HG02981 (cell line): ENCODE data around the gene TUBAL3.
"Not testable (repeated sequence)": the region's sequence is repeated elsewhere in the genome, so short reads cannot be mapped to it uniquely, and the experiment has no call there.

Experiments used
- ATAC-seq: cut with Tn5 transposase; IDR thresholded peaks from one replicate; pipeline ENCODE4 v1.9.1; 2021; ENCODE audit warnings: mild to moderate bottlenecking, moderate library complexity; ENCODE audit not compliant: unreplicated experiment

Gene TUBAL3

GRCh38 chr10:5424751-5425150, 20.1 kb upstream of the TUBAL3 start:
- no peak for ATAC-seq

DNA sequence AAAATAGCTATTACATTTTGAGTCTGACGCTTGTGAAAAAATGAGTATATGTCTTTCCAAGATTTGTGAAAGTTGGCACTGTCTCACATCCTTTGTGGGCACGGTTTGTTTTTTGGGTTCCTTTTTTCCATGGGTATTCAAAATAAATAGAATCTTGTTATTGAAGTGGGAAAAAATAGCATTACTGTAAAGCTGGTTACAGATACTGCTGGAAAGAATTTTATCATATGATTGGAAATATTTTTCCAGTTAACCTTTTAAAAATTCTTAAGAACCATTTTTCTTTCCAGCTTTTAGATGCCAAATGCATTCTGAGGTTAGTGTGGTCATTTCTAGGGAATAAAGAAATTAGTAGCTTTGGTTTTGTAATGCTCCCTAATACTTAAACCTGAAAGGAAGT, 19.1 kb upstream of the TUBAL3 start:
- no peak for ATAC-seq

DNA sequence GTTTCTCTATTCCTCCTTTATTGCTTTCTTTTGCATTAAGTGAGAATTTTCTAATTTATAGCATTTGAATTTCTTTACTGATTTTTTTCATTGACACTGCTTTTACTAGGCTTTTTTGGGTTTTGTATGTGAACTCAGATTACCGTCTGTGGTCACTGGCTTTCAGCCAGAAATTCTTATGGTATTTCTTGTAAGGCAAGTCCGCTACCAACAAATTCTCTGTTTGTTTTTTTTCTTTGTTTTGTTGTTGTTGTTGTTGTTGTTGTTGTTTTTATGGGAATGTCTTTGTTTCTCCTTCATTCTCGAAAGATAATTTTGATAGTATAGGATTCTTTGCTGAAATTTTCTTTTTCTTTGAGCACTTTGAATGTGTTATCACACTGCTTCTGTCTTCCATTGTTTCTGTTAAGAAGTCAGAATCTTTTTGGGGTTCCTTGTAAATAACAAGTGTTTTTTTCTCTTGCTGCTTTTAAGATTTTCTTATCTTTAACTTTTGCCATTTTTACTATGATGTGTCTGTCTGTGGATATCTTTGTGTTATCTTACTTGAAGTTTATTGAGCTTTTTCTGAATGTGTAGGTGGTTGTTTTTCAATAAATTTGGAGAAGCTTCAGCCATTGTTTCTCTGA, 15.0 kb upstream of the TUBAL3 start:
- ATAC-seq = no peak

DNA sequence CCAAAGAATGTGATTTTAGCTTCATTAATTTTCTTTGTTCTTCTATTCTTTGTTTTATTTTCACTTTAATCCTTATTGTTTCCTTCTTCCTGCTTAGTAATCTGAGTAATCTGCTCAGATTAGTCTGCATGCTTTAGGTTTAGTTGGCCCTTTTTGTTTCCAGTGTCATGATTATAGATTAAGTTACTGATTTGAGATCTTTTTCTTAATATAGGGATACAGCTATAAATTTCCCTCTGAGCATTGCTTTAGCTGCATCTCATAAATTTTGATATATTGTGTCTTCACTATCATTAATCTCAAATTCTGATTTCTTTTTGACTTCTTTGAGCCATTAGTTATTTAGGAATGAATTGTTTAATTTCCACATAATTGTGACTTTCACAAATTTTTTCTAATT, 14.0 kb upstream of the TUBAL3 start:
- ATAC-seq = no peak

GRCh38 chr10:5416981-5417380, 12.4 kb upstream of the TUBAL3 start:
- no peak for ATAC-seq

- ATAC-seq = no peak
These were observed 8.6 kb upstream of the TUBAL3 start for GRCh38 chr10:5413012-5413938.

- peak; percentile 94 for ATAC-seq
These were observed 7.8 kb upstream of the TUBAL3 start, which contains the start of gene NET1 for GRCh38 chr10:5412277-5412941. Gene NET1, plus strand, starts transcription at chr10:5412557. Its CDS starts 136 bp downstream, at chr10:5412693.

- no peak for ATAC-seq
These were observed 7.3 kb upstream of the TUBAL3 start for GRCh38 chr10:5411941-5412276.

DNA sequence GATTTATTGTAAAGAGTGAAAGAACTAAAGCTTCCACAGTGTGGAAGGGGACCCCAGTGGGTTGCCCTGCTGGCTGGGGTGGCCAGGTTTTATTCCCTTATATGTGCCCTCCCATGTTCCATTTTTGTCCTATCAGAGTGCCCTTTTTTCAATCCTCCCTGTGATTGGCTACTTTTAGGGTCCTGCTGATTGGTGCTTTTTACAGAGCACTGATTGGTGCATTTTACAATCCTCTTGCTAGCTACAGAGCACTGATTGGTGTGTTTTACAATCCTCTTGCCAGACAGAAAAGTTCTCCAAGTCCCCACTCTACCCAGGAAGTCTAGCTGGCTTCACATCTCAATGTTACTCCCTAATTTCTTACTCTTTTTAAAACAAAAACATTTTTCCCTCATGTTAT, 6.2 kb upstream of the TUBAL3 start:
- ATAC-seq = not testable (repeated sequence)

DNA sequence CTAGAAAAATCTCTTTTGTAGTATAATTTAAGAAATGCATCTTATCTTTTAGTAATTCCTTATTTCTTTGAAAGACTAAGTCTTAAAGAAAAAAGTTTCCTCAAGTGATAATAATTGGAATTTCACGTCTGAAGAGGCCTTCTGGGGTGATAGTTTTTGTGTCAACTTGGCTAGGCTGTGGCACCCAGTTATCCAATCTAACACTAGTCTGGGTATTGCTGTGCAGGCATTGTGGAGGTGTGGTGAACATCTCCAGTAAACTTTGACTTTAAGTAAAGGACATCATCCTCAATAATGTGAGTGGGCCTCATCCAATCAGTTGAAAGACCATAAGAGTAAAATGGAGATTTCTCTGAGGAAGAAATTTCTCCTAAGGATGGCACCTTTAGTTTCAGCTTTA, 2.3 kb upstream of the TUBAL3 start:
- no peak for ATAC-seq

GRCh38 chr10:5402798-5403197, 1.8 kb downstream of the TUBAL3 start:
- ATAC-seq = no peak

GRCh38 chr10:5400468-5401240, 4.0 kb downstream of the TUBAL3 start:
- ATAC-seq = no peak

DNA sequence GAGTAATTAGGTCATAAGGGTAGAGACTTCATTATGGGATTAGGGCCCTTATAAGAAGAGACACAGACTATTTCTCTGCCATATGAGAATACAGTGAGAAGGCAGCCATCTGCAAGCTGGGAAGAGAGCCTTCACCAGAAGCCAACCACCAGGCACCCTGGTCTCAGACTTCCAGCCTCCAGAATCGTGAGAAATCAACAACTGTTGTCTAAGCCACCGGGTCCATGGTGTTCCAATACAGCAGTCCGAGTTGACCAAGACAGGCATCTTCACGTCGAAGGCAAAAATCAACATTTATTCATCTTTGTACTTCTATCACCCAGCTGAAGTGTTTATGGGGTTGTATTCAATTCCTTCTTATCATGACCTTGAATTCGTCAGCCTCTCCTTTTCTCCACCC, 5.3 kb downstream of the TUBAL3 start:
- ATAC-seq = no peak

GRCh38 chr10:5396556-5397300, 7.9 kb downstream of the TUBAL3 start:
- ATAC-seq = no peak

DNA sequence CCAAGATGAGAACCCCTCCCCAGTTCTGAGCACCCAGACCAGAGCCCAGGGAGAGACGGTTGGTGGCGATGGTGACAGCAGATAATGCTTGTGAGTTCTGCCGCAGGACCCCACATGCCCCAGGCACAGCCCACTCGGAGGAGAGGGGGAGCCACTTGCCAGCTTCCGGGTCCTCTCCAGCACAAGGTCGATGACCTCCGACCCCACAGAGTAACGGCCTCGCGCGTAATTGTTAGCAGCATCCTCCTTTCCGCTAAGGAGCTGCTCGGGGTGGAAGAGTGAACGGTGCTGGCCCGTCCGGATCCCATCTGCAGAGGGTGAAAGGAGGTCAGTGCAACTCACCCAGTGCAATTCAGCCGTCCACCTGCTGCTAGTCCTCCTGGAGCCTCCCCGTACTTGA, 9.5 kb downstream of the TUBAL3 start:
- no peak for ATAC-seq

DNA sequence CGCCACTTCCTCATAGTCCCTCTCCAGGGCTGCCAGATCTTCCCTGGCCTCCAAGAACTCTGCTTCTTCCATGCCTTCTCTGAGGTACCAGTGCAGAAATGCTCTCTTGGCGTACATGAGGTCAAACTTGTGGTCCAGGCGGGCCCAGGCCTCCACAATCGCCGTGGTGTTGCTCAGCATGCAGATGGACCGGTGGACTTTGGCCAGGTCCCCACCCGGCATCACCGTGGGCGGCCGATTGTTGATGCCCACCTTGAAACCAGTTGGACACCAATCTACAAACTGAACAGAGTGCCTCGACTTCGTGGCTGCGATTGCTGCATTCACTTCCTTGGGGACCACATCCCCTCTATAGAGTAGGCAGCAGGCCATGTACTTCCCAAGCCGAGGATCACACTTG, 11.1 kb downstream of the TUBAL3 start:
- ATAC-seq = no peak

DNA sequence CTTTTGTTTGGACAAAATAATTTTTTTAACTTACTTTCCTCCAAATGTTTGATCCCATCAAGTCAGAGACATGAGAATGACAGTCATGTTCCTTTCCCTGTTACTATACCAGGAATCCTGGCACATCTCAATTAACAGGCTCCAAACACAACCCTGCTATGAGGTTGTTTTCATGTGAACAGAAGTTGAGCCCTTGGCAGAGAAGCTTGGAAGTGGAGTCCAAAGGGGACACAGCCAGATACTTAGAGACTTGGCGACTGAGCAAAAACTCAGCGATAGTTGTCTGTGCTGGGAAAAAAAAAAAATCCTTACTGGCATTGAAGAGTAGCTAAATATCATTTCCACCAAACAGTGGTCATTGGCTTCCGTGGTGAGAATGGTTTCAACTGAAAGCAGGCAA, 12.8 kb downstream of the TUBAL3 start:
- ATAC-seq = no peak

DNA sequence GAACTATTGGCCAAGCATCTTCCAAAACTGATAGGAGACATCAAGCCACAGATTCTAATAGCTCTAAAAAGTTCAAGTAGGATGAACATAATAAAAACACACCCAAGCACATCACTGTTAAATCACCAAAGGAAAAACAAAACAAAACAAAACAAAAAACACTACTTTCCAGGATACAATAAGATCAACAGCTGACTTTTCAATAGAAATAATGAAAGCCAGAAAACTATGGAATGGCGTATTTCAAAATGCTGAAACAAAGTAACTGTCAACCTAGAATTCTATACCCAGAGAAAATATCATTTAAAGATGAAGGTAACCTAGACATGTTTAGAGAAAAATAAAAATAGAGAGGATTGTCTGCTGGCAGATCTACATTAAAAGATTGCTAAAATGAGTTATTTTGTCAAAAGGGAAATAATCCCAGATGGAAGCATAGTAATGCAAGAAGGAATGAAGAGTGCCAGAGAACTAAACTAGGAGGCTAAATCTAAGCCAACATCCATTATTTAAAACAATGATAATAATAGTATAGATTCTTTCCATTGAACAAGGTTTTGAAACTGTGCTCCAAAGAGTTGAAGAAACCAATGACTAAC, 13.9 kb downstream of the TUBAL3 start:
- ATAC-seq = no peak

GRCh38 chr10:5387169-5387568, 17.5 kb downstream of the TUBAL3 start:
- no peak for ATAC-seq

DNA sequence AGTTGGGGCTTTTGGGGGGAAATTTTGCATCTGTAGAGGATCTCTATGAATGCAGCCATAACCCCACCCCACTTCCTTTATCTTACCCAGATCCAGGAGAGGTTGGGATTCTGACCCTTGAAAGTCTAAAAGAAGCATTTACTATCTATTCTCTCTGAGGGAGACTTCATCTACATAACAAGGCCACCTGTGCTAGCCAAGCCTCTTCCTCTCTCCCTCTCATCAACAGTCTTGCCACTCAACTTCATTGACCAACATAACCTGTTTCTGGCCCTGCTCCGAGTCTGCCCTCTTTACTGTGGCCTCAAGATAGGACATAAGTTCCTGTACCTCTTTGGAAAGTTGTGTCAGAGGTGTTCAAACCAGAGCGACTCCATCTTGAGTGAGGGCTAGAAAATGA, 19.4 kb downstream of the TUBAL3 start:
- ATAC-seq = no peak
